ENCODE measurements around the gene BBX. TPM values are rescaled to one million over a fixed set of nuclear protein-coding genes. Genes with fewer than 3 reads are reported as not detected.

The BBX gene
- total RNA-seq, 1 donor from 2014 or later: 43.8 TPM

DNA sequence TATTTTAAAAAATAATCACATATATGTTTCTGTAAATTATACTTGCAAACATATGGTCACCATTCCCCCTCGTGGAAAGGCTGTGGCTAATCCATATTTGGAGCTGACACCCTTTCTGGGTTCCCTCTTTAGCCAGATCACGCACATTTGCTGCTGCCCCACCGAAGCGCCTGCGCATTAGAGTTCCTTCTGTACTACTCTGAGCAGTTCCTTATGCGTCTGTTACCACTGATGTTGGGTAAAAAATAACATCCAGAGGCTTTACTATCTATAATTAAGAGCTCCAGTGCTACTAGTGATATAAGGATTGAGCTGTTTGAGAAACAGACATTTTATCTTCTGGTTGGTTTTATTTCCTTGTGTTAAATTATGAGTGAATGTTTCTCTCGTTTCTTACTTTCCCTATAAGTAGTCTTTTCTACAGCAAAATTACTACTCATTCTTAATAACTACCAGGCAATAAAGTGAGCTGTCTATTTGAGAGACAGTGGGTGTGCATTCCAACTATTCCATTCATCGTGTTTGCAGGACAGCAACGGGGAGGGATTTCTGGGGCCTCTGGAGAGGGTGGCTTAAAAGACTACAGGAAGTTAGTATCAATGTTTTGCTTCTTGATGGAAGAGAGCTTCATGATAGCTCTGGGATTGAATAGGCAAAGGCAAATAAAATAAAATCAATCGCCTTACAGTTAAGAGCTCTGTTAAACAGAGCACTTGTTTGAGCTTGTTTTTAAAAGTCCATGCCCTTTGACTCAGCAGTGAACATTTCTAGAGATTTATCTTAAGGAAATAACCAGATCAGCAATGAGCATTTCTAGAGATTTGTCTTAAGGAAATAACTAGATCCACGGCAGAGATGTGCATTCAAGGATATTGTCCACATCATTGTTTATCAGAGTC, 322.9 kb downstream of the BBX start:
- intact Hi-C loops (cut with micrococcal nuclease): no loop called here
- DNase-seq (no peak), ATAC-seq (no peak)

GRCh38 chr3:107846279-107846852, 323.6 kb downstream of the BBX start:
- ATAC-seq: peak; percentile 84
- DNase-seq: peak; percentile 81
- intact Hi-C loops (cut with micrococcal nuclease): no loop called here

- intact Hi-C loops (cut with micrococcal nuclease): no loop called here
- ATAC-seq (no peak), DNase-seq (no peak)
Observed at GRCh38 chr3:107847791-107848190, 325.0 kb downstream of the BBX start.

GRCh38 chr3:107848351-107848915, 325.7 kb downstream of the BBX start:
- ATAC-seq (no peak), DNase-seq (no peak)
- intact Hi-C loops (cut with micrococcal nuclease): no loop called here

DNA sequence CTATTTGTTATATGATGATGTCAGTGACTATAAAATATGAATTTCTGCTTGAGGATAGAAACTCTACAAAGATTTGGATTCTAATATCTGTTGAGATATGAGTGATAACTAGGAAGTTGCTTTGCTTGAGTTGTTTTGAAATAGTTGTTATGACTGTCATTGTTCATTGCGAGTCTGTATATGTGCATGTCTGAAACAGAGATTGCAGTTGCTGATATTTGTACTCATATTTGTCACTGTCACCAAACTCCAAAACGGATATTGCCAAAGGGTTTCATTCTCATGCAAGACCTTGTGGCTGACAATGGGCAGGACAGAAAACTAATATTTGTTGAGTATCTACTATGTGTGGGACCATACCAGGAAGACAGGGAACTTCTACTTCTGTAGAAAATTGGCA, 327.9 kb downstream of the BBX start:
- intact Hi-C loops (cut with micrococcal nuclease): no loop called here
- DNase-seq: no peak
- ATAC-seq: no peak

DNA sequence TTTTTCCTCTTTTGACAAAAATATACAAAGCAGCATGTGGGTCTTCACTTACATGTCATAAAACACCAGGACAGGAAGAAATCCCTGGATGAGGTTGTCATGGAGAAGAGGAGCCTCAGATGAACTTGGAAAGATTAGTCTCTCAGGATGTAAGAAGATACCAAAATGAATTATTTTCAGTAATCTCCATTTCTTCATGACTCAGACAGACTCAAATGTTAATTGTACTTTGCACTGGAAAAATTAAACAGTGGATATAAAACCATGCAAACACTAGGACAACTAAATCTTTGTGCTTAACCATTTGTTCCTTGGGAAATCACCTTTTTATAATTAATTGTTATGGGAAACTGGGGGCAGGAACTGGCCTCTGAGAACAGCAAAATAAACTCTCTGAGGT, 331.1 kb downstream of the BBX start:
- DNase-seq (no peak), ATAC-seq (no peak)
- intact Hi-C loops (cut with micrococcal nuclease): no loop called here

DNA sequence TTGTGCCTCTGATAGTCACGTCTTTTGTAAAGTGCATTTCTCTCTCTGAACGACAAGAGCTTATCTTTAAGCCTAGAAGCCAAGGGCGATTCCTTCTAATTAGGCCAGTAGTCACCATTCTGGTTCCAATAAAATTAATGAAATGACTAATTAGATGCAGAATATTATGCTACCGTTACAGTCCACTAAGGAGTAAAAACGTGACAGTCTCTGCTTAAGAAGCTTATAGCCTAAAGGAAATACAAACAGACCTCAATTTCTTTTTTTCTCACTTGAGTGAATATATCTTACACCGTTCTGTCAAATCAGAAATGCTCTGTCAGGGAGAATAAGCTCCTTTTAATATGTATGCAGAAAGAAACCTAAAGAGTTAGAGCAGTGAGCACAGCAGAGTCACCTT, 332.0 kb downstream of the BBX start:
- DNase-seq: no peak
- intact Hi-C loops (cut with micrococcal nuclease): no loop called here

DNA sequence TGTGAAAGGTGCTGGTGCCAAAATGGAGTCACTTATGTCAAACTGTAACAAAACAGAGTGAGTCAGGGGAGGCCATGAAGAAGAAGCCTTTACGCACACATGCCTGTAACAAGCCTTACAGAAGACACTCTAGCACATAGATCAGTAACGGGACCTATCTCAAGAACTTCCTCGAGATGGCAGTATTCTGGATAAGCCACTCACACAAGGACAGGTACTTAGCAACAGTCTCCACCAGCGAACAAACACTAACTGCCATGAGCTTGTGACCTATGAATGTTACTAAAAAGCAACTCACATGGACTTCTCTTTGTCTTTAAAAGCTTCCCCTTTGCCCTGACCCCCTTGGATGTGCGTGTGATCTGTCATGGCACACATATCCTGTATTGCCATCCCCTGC, 332.9 kb downstream of the BBX start:
- DNase-seq: no peak
- intact Hi-C loops (cut with micrococcal nuclease): no loop called here

More for the DNA sequence above, 332.0 kb downstream of the BBX start:
- ATAC-seq: no peak

GRCh38 chr3:107857854-107858253, 335.1 kb downstream of the BBX start:
- DNase-seq (no peak), ATAC-seq (no peak)
- intact Hi-C loops (cut with micrococcal nuclease): no loop called here

More for the DNA sequence above, 332.9 kb downstream of the BBX start:
- peak; percentile 47 for ATAC-seq

GRCh38 chr3:107858876-107859275, 336.1 kb downstream of the BBX start:
- intact Hi-C loops (cut with micrococcal nuclease): no loop called here
- no peak for ATAC-seq
- DNase-seq: no peak

Other genes with a start within 250 kb of the BBX start
- gene CCDC54, start 145.5 kb upstream of the BBX start, total RNA-seq: not detected

All from left ventricle myocardium superior (tissue), 1 donor.